ENCODE measurements around the gene MLLT1. TPM values are rescaled to one million over a fixed set of nuclear protein-coding genes. Genes with fewer than 3 reads are reported as not detected.

The MLLT1 gene
- total RNA-seq, 2 donors from 2014 or later, result 16.3 to 23.7 TPM

GRCh38 chr19:6250909-6251308 lies 28.9 kb downstream of the MLLT1 start:
- 89% methylated on average over 13 of the region's 13 CpGs for WGBS, 2 donors
- no peaks in the 10 kb centered on the region for H3K27me3 ChIP-seq
- H3K9me3 ChIP-seq, result no peaks in the 10 kb centered on the region
- H3K36me3 ChIP-seq (replicated peaks in 1 of 2; ENCODE audit: insufficient read depth in 1 of 2, low read depth in 2 of 2), result no peaks in the 10 kb centered on the region
- TF ChIP-seq POLR2A (IDR thresholded peaks at IDR 0.05), result no peak
- TF ChIP-seq, protein P1, sequence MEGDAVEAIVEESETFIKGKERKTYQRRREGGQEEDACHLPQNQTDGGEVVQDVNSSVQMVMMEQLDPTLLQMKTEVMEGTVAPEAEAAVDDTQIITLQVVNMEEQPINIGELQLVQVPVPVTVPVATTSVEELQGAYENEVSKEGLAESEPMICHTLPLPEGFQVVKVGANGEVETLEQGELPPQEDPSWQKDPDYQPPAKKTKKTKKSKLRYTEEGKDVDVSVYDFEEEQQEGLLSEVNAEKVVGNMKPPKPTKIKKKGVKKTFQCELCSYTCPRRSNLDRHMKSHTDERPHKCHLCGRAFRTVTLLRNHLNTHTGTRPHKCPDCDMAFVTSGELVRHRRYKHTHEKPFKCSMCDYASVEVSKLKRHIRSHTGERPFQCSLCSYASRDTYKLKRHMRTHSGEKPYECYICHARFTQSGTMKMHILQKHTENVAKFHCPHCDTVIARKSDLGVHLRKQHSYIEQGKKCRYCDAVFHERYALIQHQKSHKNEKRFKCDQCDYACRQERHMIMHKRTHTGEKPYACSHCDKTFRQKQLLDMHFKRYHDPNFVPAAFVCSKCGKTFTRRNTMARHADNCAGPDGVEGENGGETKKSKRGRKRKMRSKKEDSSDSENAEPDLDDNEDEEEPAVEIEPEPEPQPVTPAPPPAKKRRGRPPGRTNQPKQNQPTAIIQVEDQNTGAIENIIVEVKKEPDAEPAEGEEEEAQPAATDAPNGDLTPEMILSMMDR (IDR thresholded peaks at IDR 0.05), result no peak
- H3K27ac ChIP-seq, result no peak overlapping the region
- DNase-seq (no peak), ATAC-seq (no peak)
- no peaks in the 10 kb centered on the region for H3K4me1 ChIP-seq
- intact Hi-C loops (cut with DNase I), result no loop called here
- no peak overlapping the region for H3K4me3 ChIP-seq

- H3K27ac ChIP-seq, result no peak overlapping the region
- no peaks in the 10 kb centered on the region for H3K27me3 ChIP-seq
- DNase-seq, result no peak
- WGBS, 2 donors, result 92 to 94% methylated on average over 4 of the region's 4 CpGs
- no peak for ATAC-seq
- H3K4me3 ChIP-seq, result no peak overlapping the region
- no peaks in the 10 kb centered on the region for H3K4me1 ChIP-seq
- no peak for TF ChIP-seq POLR2A (IDR thresholded peaks at IDR 0.05)
- TF ChIP-seq, protein P1 (IDR thresholded peaks at IDR 0.05), result no peak
- H3K36me3 ChIP-seq (replicated peaks in 1 of 2; ENCODE audit: insufficient read depth in 1 of 2, low read depth in 2 of 2), result no peaks in the 10 kb centered on the region
- H3K9me3 ChIP-seq, result no peaks in the 10 kb centered on the region
- intact Hi-C loops (cut with DNase I), result no loop called here
Observed at GRCh38 chr19:6250024-6250615, 29.7 kb downstream of the MLLT1 start.

DNA sequence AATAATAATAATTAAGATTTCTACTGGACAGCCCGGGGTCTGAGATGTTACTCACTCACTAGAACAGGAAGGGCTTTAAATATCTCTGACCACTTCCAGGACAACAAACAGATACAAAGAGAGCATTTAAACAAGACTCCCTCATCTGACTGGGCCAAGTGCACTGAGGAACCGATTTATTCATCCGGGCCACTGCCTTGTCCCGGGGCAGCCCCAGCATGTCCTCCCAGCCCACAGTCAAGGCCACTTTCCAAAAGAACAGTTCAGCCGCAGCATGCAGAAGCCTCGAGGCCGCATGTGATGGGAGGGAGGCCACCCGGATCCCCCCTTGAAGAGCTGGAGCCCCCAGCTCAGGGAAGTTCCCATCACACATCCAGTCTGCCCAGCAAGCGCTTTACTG lies 30.5 kb downstream of the MLLT1 start:
- DNase-seq (no peak), ATAC-seq (no peak)
- intact Hi-C loops (cut with DNase I), result no loop called here
- H3K27me3 ChIP-seq, result no peaks in the 10 kb centered on the region
- H3K4me3 ChIP-seq, result no peak overlapping the region
- H3K4me1 ChIP-seq, result no peaks in the 10 kb centered on the region
- 72 to 83% methylated on average over 6 to 9 of the region's 9 CpGs for WGBS, 2 donors
- no peaks in the 10 kb centered on the region for H3K9me3 ChIP-seq
- H3K36me3 ChIP-seq (replicated peaks in 1 of 2; ENCODE audit: insufficient read depth in 1 of 2, low read depth in 2 of 2), result no peaks in the 10 kb centered on the region
- no peak for TF ChIP-seq POLR2A (IDR thresholded peaks at IDR 0.05)
- TF ChIP-seq, protein P1 (IDR thresholded peaks at IDR 0.05), result no peak
- H3K27ac ChIP-seq, result no peak overlapping the region

DNA sequence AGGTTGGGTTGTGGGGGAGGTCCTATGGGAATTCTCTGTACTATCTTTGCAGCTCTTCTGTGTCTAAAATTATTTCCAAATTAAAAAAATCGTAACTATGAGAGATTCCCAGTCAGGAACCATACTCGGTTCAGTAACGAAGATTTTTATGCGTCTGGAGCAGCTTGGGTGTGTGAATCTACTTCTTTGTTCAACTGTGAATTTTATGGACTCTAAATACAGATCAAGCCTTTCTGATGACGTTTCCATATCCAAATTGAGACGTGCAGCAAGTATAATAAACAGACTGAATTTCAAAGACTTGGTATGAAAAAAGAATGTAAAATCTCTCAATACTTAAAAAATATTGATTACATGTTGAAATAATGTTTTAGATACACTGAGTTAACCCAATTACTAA lies 30.9 kb downstream of the MLLT1 start:
- no peak for TF ChIP-seq POLR2A (IDR thresholded peaks at IDR 0.05)
- TF ChIP-seq, protein P1 (IDR thresholded peaks at IDR 0.05), result no peak
- no peak overlapping the region for H3K27ac ChIP-seq
- H3K36me3 ChIP-seq (replicated peaks in 1 of 2; ENCODE audit: insufficient read depth in 1 of 2, low read depth in 2 of 2), result no peaks in the 10 kb centered on the region
- ATAC-seq, result no peak
- no peaks in the 10 kb centered on the region for H3K9me3 ChIP-seq
- H3K4me1 ChIP-seq, result no peaks in the 10 kb centered on the region
- H3K4me3 ChIP-seq, result no peak overlapping the region
- no peak for DNase-seq
- 76 to 79% methylated on average over 6 of the region's 6 CpGs for WGBS, 2 donors
- no peaks in the 10 kb centered on the region for H3K27me3 ChIP-seq
- intact Hi-C loops (cut with DNase I), result no loop called here

GRCh38 chr19:6248341-6248740 lies 31.4 kb downstream of the MLLT1 start:
- intact Hi-C loops (cut with DNase I), result no loop called here
- H3K9me3 ChIP-seq, result no peaks in the 10 kb centered on the region
- WGBS, 2 donors, result 56 to 58% methylated on average over 3 of the region's 3 CpGs
- H3K4me1 ChIP-seq, result peaks cover 4% of the 10 kb centered on the region
- TF ChIP-seq POLR2A (IDR thresholded peaks at IDR 0.05), result no peak
- TF ChIP-seq, protein P1 (IDR thresholded peaks at IDR 0.05), result no peak
- H3K27ac ChIP-seq, result no peak overlapping the region
- H3K36me3 ChIP-seq (replicated peaks in 1 of 2; ENCODE audit: insufficient read depth in 1 of 2, low read depth in 2 of 2), result no peaks in the 10 kb centered on the region
- DNase-seq (no peak), ATAC-seq (no peak)
- no peaks in the 10 kb centered on the region for H3K27me3 ChIP-seq
- no peak overlapping the region for H3K4me3 ChIP-seq
